SK-N-SH treated with all-trans-retinoic acid at 6 μM for 48 hours (cell line): ENCODE measurements around the gene AMOTL2.

Experiments
- ATAC-seq: fragments of 200-7000 bp; cut with Tn5 transposase; 3 replicates; pipeline ENCODE4 v1.9.1; 2020; ENCODE audit warnings: mild to moderate bottlenecking, moderate library complexity
- ARNTL ChIP-seq: fragments of 450-650 bp; formaldehyde crosslinking; IDR thresholded peaks from 2 replicates; pipeline ENCODE4 v1.5.0; 2020; ENCODE audit warnings: low read depth, mild to moderate bottlenecking, moderate library complexity, borderline replicate concordance
- BACH2 ChIP-seq: fragments of 250-450 bp; sonication (Bioruptor Pico); IDR thresholded peaks from 2 replicates; pipeline ENCODE4 v1.9.0; 2021; ENCODE audit warnings: mild to moderate bottlenecking, borderline replicate concordance
- CREB5 ChIP-seq: fragments of 250-450 bp; sonication (Bioruptor Pico); IDR thresholded peaks from 2 replicates; pipeline ENCODE4 v1.5.1; 2020; ENCODE audit warnings: low read depth, mild to moderate bottlenecking, moderate library complexity
- CSDC2 ChIP-seq: fragments of 250-450 bp; sonication (Bioruptor Pico); IDR thresholded peaks from 2 replicates; pipeline ENCODE4 v1.5.0; 2020; ENCODE audit warnings: mild to moderate bottlenecking, moderate library complexity
- CSRNP3 ChIP-seq: fragments of 250-450 bp; sonication (Bioruptor Pico); IDR thresholded peaks from 2 replicates; pipeline ENCODE4 v1.5.1; 2021; ENCODE audit warnings: mild to moderate bottlenecking, moderate library complexity
- ESRRG ChIP-seq: fragments of 250-450 bp; sonication (Bioruptor Pico); IDR thresholded peaks from 2 replicates; pipeline ENCODE4 v1.6.1; 2021; ENCODE audit warnings: mild to moderate bottlenecking
- GLIS3 ChIP-seq: fragments of 250-450 bp; sonication (Bioruptor Pico); IDR thresholded peaks from 2 replicates; pipeline ENCODE4 v1.5.0; 2020; ENCODE audit warnings: mild to moderate bottlenecking, moderate library complexity
- ISL1 ChIP-seq: fragments of 250-450 bp; sonication (Bioruptor Pico); IDR thresholded peaks from 2 replicates; pipeline ENCODE4 v2.1.2; 2022; ENCODE audit warnings: mild to moderate bottlenecking, moderate library complexity
- OSR1 ChIP-seq: fragments of 250-450 bp; sonication (Bioruptor Pico); IDR thresholded peaks from 2 replicates; pipeline ENCODE4 v1.8.0; 2022; ENCODE audit warnings: moderate library complexity, mild to moderate bottlenecking, inconsistent platforms
- PATZ1 ChIP-seq: fragments of 250-450 bp; sonication (Bioruptor Pico); IDR thresholded peaks from 2 replicates; pipeline ENCODE4 v1.8.0; 2020; ENCODE audit warnings: mild to moderate bottlenecking, moderate library complexity, borderline replicate concordance
- POU6F1 ChIP-seq: fragments of 250-450 bp; sonication (Bioruptor Pico); IDR thresholded peaks from 2 replicates; pipeline ENCODE4 v1.8.0; 2021; ENCODE audit warnings: low read depth, mild to moderate bottlenecking, moderate library complexity, borderline replicate concordance
- RARB ChIP-seq: fragments of 250-450 bp; sonication (Bioruptor Pico); IDR thresholded peaks from 2 replicates; pipeline ENCODE4 v1.8.0; 2021; ENCODE audit warnings: mild to moderate bottlenecking, moderate library complexity
- SNAI2 ChIP-seq: fragments of 250-450 bp; sonication (Bioruptor Pico); IDR thresholded peaks from 2 replicates; pipeline ENCODE4 v1.5.0; 2020; ENCODE audit warnings: mild to moderate bottlenecking, moderate library complexity
- TCF4 ChIP-seq: fragments of 250-450 bp; sonication (Bioruptor Pico); IDR thresholded peaks from 2 replicates; pipeline ENCODE4 v1.8.0; 2021; ENCODE audit warnings: mild to moderate bottlenecking, moderate library complexity, borderline replicate concordance
- TOX ChIP-seq: fragments of 250-450 bp; sonication (Bioruptor Pico); IDR thresholded peaks from 2 replicates; pipeline ENCODE4 v1.8.0; 2021; ENCODE audit warnings: mild to moderate bottlenecking, moderate library complexity, borderline replicate concordance
- TSHZ2 ChIP-seq: fragments of 250-450 bp; sonication (Bioruptor Pico); IDR thresholded peaks from 2 replicates; pipeline ENCODE4 v1.5.0; 2020; ENCODE audit warnings: mild to moderate bottlenecking, moderate library complexity
- ZC3H10 ChIP-seq: fragments of 250-450 bp; sonication (Bioruptor Pico); IDR thresholded peaks from 2 replicates; pipeline ENCODE4 v1.5.1; 2021; ENCODE audit warnings: mild to moderate bottlenecking, moderate library complexity
- ZFP3 ChIP-seq: fragments of 250-450 bp; sonication (Bioruptor Pico); IDR thresholded peaks from 2 replicates; pipeline ENCODE4 v1.5.0; 2020; ENCODE audit warnings: mild to moderate bottlenecking, moderate library complexity
- ZFP30 ChIP-seq: fragments of 450-650 bp; formaldehyde crosslinking; IDR thresholded peaks from 2 replicates; pipeline ENCODE4 v1.5.0; 2022; ENCODE audit warnings: mild to moderate bottlenecking, moderate library complexity
- ZNF565 ChIP-seq: fragments of 450-650 bp; formaldehyde crosslinking; conservative IDR thresholded peaks from 2 replicates; pipeline ENCODE4 v1.5.0; 2020; ENCODE audit warnings: low read depth, mild to moderate bottlenecking, moderate library complexity
- ZNF70 ChIP-seq: fragments of 450-650 bp; formaldehyde crosslinking; IDR thresholded peaks from 2 replicates; pipeline ENCODE4 v1.5.0; 2020; ENCODE audit warnings: mild to moderate bottlenecking, moderate library complexity
- ZNF8 ChIP-seq: fragments of 450-650 bp; formaldehyde crosslinking; IDR thresholded peaks from 2 replicates; pipeline ENCODE4 v1.5.0; 2020; ENCODE audit warnings: mild to moderate bottlenecking, moderate library complexity

Gene AMOTL2

GRCh38 chr3:134341389-134341788 is 32.9 kb downstream of the AMOTL2 start:
- no peak for ATAC-seq
- TF ChIP-seq ZFP30 (CRISPR knock-in tag) (no peak), CSDC2 (CRISPR knock-in tag) (no peak), GLIS3 (CRISPR knock-in tag) (no peak), ARNTL (no peak), OSR1 (CRISPR knock-in tag) (no peak), ISL1 (CRISPR knock-in tag) (no peak)

- no peak for ATAC-seq
- TF ChIP-seq ZFP3 (CRISPR knock-in tag) (no peak), ESRRG (no peak), ISL1 (CRISPR knock-in tag) (no peak), ZC3H10 (CRISPR knock-in tag) (no peak), ARNTL (no peak), POU6F1 (CRISPR knock-in tag) (no peak), SNAI2 (CRISPR knock-in tag) (no peak), RARB (CRISPR knock-in tag) (no peak), GLIS3 (CRISPR knock-in tag) (no peak)
Measured at GRCh38 chr3:134340982-134341365, 33.3 kb downstream of the AMOTL2 start.

GRCh38 chr3:134340362-134340981 is 33.8 kb downstream of the AMOTL2 start:
- no peak for ATAC-seq
- TF ChIP-seq OSR1 (CRISPR knock-in tag) (no peak), TOX (CRISPR knock-in tag) (no peak), TCF4 (CRISPR knock-in tag) (no peak), CREB5 (no peak), BACH2 (CRISPR knock-in tag) (no peak), ESRRG (no peak), CSRNP3 (CRISPR knock-in tag) (no peak), RARB (CRISPR knock-in tag) (no peak), PATZ1 (no peak), ZNF70 (no peak), ZC3H10 (CRISPR knock-in tag) (no peak), CSDC2 (CRISPR knock-in tag) (no peak), ARNTL (no peak), ZNF8 (CRISPR knock-in tag) (no peak)

GRCh38 chr3:134339913-134340312 is 34.3 kb downstream of the AMOTL2 start:
- TF ChIP-seq ZNF70 (no peak), RARB (CRISPR knock-in tag) (no peak), ARNTL (no peak), ZFP30 (CRISPR knock-in tag) (no peak), CSRNP3 (CRISPR knock-in tag) (no peak), TOX (CRISPR knock-in tag) (no peak), CSDC2 (CRISPR knock-in tag) (no peak), ZC3H10 (CRISPR knock-in tag) (no peak), CREB5 (no peak), ZNF565 (CRISPR knock-in tag) (no peak), ESRRG (no peak), TCF4 (CRISPR knock-in tag) (no peak), SNAI2 (CRISPR knock-in tag) (no peak), TSHZ2 (CRISPR knock-in tag) (no peak)
- no peak for ATAC-seq
